Stomach (tissue), 4 donors: ENCODE measurements around the gene PCDHGA10.
A peak's percentile ranks its signal among the peaks of the same experiment; 100 is the strongest.
"Not testable (repeated sequence)": the region's sequence is repeated elsewhere in the genome, so short reads cannot be mapped to it uniquely, and the experiment has no call there.

Source experiments
- CTCF ChIP-seq, 7 experiments: fragments of 450-650 bp in 4 of 7; fragments of 200-600 bp in 3 of 7; sonication (generic) in 3 of 7; IDR thresholded peaks; one replicate each; pipeline ENCODE4 v1.5.1; 2016 to 2019; ENCODE audit warnings: antibody characterized with exemption in 7 of 7, control low read depth in 2 of 7, mild to moderate bottlenecking in 1 of 7
- POLR2A ChIP-seq, 4 donors: fragments of 450-650 bp; IDR thresholded peaks; one replicate each; pipeline ENCODE4 v1.6.1; 2016; ENCODE audit warnings: antibody characterized with exemption in 4 of 4, control low read depth in 2 of 4, mild to moderate bottlenecking in 1 of 4, moderate library complexity in 1 of 4

DNA sequence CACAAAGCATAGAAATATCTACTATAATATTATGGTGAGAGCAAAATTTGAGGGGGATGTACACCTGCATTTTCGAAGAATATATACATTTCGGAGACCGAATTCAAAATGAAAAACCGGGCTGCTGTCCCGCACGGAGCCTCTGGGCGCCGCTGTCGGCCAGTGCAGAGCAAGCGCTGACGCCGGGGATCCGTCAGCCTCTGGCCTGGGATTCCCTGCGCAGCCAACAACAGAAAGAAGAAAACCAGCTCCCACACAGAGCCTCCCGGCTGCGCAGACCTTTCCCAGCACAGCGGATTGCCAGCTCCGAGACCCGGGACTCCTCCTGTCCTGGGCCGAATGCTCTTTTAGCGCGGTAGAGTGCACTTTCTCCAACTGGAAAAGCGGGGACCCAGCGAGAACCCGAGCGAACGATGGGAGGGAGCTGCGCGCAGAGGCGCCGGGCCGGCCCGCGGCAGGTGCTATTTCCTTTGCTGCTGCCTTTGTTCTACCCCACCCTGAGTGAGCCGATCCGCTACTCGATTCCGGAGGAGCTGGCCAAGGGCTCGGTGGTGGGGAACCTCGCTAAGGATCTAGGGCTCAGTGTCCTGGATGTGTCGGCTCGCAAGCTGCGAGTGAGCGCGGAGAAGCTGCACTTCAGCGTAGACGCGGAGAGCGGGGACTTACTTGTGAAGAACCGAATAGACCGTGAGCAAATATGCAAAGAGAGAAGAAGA lies 4.8 kb upstream of the PCDHGA10 start, which contains the start of gene PCDHGB6:
- TF ChIP-seq CTCF (IDR thresholded peaks at IDR 0.05): peak in 3 of 7 experiments; percentile 23 to 30 (median 29)
- not testable (repeated sequence) for TF ChIP-seq POLR2A (IDR thresholded peaks at IDR 0.05)
